ENCODE data around the gene FMN2.

FMN2 gene

GRCh38 chr1:240091614-240092300 is at the start of gene FMN2:
Gene FMN2 (plus strand): TSS chr1:240091883. CDS start chr1:240092110, 227 bp downstream.
- no peak for FAIRE-seq

GRCh38 chr1:240044620-240045019 is 47.1 kb upstream of the FMN2 start:
- FAIRE-seq, result no peak

GRCh38 chr1:240046000-240046399 is 45.7 kb upstream of the FMN2 start:
- FAIRE-seq, result no peak

- FAIRE-seq, result no peak
Measured at GRCh38 chr1:240054109-240054701, 37.5 kb upstream of the FMN2 start.

- FAIRE-seq, result no peak
Measured at GRCh38 chr1:240055936-240056335, 35.7 kb upstream of the FMN2 start.

GRCh38 chr1:240056350-240056749 is 35.3 kb upstream of the FMN2 start:
- no peak for FAIRE-seq

- FAIRE-seq, result no peak
Measured at GRCh38 chr1:240058049-240058448, 33.6 kb upstream of the FMN2 start.

- FAIRE-seq, result no peak
Measured at GRCh38 chr1:240068961-240069360, 22.7 kb upstream of the FMN2 start.

GRCh38 chr1:240070188-240070587 is 21.5 kb upstream of the FMN2 start:
- no peak for FAIRE-seq

- FAIRE-seq, result no peak
Measured at GRCh38 chr1:240073097-240073496, 18.6 kb upstream of the FMN2 start.

- FAIRE-seq, result no peak
Measured at GRCh38 chr1:240074422-240074821, 17.3 kb upstream of the FMN2 start.

- no peak for FAIRE-seq
Measured at GRCh38 chr1:240074908-240075307, 16.8 kb upstream of the FMN2 start.

GRCh38 chr1:240084337-240084736 is 7.3 kb upstream of the FMN2 start:
- no peak for FAIRE-seq

GRCh38 chr1:240084749-240085148 is 6.9 kb upstream of the FMN2 start:
- FAIRE-seq, result no peak

GRCh38 chr1:240086726-240087125 is 5.0 kb upstream of the FMN2 start:
- no peak for FAIRE-seq

GRCh38 chr1:240090014-240090413 is 1.7 kb upstream of the FMN2 start:
- FAIRE-seq, result no peak

- FAIRE-seq, result no peak
Measured at GRCh38 chr1:240090957-240091600, 604 bp upstream of the FMN2 start.

- no peak for FAIRE-seq
Measured at GRCh38 chr1:240092301-240093119, 827 bp downstream of the FMN2 start.

GRCh38 chr1:240093120-240093961 is 1.7 kb downstream of the FMN2 start:
- no peak for FAIRE-seq

- no peak for FAIRE-seq
Measured at GRCh38 chr1:240094041-240094722, 2.5 kb downstream of the FMN2 start.

- no peak for FAIRE-seq
Measured at GRCh38 chr1:240096974-240097373, 5.3 kb downstream of the FMN2 start.

GRCh38 chr1:240098534-240098933 is 6.9 kb downstream of the FMN2 start:
- no peak for FAIRE-seq
